NCI-H146 (cell line): ENCODE results near the gene COPS3.
"Not testable (repeated sequence)": the region's sequence is repeated elsewhere in the genome, so short reads cannot be mapped to it uniquely, and the experiment has no call there.

Experiments used
- DNase-seq: peaks from one replicate; lab custom pipeline; 2025; lab: John Stamatoyannopoulos, UW

The COPS3 gene

GRCh38 chr17:17301659-17302058 is 20.6 kb upstream of the COPS3 start:
- DNase-seq = not testable (repeated sequence)

- no peak for DNase-seq
Measured at GRCh38 chr17:17300624-17301568, 19.9 kb upstream of the COPS3 start.

- no peak for DNase-seq
Measured at GRCh38 chr17:17298108-17298507, 17.1 kb upstream of the COPS3 start.

- DNase-seq = no peak
Measured at GRCh38 chr17:17297217-17297616, 16.2 kb upstream of the COPS3 start.

GRCh38 chr17:17295141-17295540 is 14.1 kb upstream of the COPS3 start:
- DNase-seq = no peak

GRCh38 chr17:17289701-17290100 is 8.7 kb upstream of the COPS3 start:
- no peak for DNase-seq

- no peak for DNase-seq
Measured at GRCh38 chr17:17289086-17289485, 8.0 kb upstream of the COPS3 start.

GRCh38 chr17:17285951-17286350 is 4.9 kb upstream of the COPS3 start:
- DNase-seq = no peak

GRCh38 chr17:17279316-17279715 is 1.7 kb downstream of the COPS3 start:
- DNase-seq = no peak

DNA sequence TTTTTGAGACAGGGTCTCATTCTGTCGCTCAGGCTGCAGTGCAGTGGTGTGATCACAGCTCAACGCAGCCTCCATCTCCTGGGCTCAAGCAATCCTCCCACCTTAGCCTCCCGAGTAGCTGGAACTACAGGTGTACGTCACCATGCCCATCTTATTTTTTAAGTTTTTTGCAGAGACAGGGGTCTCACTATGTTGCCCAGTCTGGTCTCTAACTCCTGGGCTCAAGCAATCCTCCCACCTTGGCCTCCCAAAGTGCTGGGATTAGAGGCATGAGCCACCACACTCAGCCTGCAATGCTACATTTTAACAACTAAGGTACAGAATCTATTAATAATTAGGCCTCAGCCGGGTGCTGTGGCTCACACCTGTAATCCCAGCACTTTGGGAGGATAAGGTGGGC is 3.6 kb downstream of the COPS3 start:
- DNase-seq = not testable (repeated sequence)

DNA sequence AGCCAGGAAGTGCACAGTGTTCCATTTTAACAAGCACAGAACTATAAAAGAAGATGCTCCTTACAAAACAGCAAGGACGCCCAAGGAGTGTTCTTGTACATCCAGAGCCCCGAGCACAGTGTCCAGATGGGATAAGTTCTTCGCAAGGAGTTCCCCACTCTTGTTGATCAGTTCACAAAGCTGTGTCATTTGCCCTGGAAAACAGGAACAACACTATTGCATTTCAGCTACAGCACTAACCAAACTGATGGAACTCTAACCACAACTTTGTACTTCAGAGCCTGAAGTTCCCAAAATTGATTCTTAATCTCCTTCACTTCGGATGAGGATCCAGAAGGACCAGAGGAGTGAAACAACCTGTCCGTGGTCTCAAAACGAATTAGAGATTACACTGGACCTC is 5.1 kb downstream of the COPS3 start:
- DNase-seq = no peak

- no peak for DNase-seq
Measured at GRCh38 chr17:17269926-17270773, 10.9 kb downstream of the COPS3 start.

DNA sequence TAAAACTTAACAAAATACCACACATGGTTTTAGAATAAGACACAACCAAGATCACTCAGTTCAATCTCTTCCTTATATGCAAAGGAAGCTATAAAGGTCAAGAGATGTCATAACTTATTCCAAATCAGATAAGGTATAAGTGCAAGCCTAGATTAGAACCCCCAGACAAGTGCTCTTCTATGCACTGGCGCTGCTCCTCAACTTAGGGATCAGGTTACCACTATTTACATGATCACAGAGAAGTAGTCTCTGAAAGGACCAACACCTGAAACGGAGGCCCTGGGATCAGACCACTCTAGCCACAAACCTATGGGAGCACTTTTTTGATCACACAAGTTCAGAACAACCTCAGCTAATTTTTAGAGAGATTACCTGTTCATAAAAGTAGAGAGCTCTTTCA is 16.6 kb downstream of the COPS3 start:
- no peak for DNase-seq

GRCh38 chr17:17258998-17259397 is 22.0 kb downstream of the COPS3 start:
- no peak for DNase-seq

- no peak for DNase-seq
Measured at GRCh38 chr17:17258011-17258410, 23.0 kb downstream of the COPS3 start.

- DNase-seq = no peak
Measured at GRCh38 chr17:17256316-17256715, 24.7 kb downstream of the COPS3 start.

GRCh38 chr17:17255689-17256088 is 25.4 kb downstream of the COPS3 start:
- DNase-seq = not testable (repeated sequence)

DNA sequence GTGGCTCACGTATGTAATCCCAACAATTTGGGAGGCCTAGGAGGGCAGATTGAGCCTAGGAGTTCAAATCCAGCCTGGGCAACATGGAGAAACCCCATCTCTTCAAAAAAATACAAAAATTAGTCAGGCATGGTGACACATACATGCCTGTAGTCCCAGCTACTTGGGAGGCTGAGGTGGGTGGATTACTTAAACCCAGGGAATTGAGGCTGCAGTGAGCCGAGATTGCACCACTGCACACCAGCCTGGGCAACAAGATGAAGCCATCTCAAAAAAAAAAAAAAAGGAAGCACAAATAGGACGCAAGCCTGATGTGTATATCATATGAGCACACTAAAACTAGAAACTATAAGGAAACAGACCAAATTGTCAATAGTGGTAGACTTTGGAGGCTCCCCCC is 27.0 kb downstream of the COPS3 start:
- DNase-seq = no peak

- DNase-seq = no peak
Measured at GRCh38 chr17:17253406-17253805, 27.6 kb downstream of the COPS3 start.

DNA sequence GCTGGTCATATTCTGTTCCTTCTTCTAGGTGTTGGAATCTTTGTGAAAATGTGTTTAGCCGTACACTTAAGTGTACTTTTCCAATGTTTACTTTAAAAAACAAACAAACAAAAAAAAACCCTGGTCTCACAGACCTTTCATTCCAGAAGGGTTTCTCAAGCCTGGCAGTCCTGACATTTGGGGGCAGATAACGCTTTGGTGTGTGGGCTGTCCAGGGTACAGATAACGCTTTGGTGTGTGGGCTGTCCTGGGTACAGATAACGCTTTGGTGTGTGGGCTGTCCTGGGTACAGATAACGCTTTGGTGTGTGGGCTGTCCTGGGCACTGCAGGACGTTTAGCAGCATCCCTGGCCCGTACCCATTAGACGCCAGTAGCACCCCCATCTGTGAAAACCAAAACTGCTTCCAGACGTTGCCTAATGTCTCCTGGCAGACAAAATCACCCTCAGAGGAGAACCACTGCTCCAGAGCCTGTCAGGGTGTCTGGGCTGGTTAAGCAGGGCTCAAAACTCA is 28.8 kb downstream of the COPS3 start:
- DNase-seq = no peak

DNA sequence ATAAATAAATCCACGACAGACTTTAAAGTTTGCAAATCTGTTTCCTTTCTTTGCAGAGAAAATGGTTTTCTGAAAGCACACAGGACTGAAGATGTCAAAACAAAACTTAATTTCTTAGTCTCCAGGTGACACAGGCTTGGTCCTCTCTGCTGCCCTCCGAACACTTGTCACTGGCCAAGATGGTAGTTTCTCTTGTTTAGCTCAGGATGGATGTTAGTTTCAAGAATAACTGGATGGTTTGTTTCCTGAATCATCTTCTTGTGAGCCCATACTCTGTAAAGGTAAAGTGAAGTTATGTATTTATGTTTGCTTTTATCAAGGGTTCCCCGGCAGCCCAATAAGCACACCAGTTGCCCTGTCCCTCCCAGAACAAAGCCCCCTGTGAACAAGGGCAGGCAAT is 34.2 kb downstream of the COPS3 start:
- DNase-seq = no peak

DNA sequence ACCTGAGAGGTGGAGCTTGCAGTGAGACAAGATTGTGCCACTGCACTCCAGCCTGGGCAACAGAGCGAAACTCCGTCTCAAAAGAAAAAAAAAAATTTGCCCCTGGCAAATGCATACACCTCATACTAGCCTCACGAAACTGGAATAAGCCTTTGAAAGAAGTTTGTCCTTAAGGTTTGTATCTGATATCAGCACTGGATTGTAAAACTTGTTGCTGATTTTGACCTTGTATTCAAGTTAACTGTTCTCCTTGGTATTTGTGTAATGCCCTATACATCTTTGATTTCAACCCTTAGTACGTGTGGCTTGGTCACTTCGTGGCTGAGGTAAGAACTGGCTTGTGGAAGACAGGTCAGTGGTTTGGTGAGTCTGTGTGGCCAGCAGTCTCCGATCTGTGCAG is 37.9 kb downstream of the COPS3 start:
- no peak for DNase-seq

DNA sequence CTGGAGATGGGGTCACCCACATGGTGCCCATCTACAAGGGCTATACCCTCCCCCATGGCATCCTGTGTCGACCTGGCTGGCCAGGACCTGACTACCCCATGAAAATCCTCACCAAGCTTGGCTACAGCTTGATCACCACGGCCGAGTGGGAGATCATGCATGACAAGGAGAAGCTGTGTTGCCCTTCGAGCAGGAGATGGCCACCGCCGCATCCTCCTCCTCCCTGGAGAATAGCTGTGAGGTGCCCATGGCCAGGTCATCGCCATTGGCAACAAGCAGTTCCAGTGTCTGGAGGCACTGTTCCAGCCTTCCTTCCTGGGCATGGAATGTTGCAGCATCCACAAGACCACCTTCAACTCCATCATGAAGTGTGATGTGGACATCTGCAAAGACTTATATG is 38.8 kb downstream of the COPS3 start:
- no peak for DNase-seq
